ENCODE results near the gene TEX264.

DNA sequence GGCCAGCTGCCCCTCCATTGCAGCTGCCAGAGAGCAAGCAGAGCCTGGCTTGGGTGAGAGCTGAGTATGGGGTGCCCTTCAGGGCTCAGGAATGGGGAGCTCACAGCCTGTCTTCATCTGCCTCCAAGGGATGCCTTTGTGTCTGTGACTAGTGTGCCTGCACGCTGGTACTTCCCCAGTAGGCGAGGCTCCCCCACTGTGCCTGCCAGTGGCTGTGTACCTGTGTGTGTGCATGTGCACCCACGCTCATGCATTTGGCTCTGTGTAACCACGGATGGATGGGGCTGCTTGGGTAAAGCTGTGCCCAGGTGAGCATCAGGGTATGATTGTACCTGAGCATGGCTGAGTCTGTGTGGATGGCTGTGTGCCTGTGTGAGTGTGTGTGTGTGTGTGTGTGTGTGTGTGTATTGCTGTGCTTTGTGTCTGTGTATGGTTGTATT lies 33.5 kb downstream of the TEX264 start:
- TF ChIP-seq, protein P1, sequence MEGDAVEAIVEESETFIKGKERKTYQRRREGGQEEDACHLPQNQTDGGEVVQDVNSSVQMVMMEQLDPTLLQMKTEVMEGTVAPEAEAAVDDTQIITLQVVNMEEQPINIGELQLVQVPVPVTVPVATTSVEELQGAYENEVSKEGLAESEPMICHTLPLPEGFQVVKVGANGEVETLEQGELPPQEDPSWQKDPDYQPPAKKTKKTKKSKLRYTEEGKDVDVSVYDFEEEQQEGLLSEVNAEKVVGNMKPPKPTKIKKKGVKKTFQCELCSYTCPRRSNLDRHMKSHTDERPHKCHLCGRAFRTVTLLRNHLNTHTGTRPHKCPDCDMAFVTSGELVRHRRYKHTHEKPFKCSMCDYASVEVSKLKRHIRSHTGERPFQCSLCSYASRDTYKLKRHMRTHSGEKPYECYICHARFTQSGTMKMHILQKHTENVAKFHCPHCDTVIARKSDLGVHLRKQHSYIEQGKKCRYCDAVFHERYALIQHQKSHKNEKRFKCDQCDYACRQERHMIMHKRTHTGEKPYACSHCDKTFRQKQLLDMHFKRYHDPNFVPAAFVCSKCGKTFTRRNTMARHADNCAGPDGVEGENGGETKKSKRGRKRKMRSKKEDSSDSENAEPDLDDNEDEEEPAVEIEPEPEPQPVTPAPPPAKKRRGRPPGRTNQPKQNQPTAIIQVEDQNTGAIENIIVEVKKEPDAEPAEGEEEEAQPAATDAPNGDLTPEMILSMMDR (IDR thresholded peaks at IDR 0.05): no peak
- TF ChIP-seq POLR2A (IDR thresholded peaks at IDR 0.05): no peak
